ENCODE results near the gene PPIC. TPM values are rescaled to one million over a fixed set of nuclear protein-coding genes. Genes with fewer than 3 reads are reported as not detected.
"Not testable (repeated sequence)": the region's sequence is repeated elsewhere in the genome, so short reads cannot be mapped to it uniquely, and the experiment has no call there.

Gene PPIC
- total RNA-seq, 4 donors from 2014 or later, result 11.3 to 17.5 (median 15.8) TPM

GRCh38 chr5:122981846-122982245 is 54.7 kb downstream of the PPIC start:
- no peak overlapping the region for H3K4me3 ChIP-seq (ENCODE audit: low read depth, poor library complexity, severe bottlenecking)
- TF ChIP-seq CTCF (IDR thresholded peaks at IDR 0.05), result no peak
- TF ChIP-seq POLR2A (IDR thresholded peaks at IDR 0.05), result no peak
- intact Hi-C loops (cut with DNase I; ENCODE audit: low total_unique reads), result no loop called here
- no peak for DNase-seq (ENCODE audit: low spot score in 2 of 2)
- WGBS, 2 donors, result 80 to 87% methylated on average over 2 of the region's 2 CpGs

DNA sequence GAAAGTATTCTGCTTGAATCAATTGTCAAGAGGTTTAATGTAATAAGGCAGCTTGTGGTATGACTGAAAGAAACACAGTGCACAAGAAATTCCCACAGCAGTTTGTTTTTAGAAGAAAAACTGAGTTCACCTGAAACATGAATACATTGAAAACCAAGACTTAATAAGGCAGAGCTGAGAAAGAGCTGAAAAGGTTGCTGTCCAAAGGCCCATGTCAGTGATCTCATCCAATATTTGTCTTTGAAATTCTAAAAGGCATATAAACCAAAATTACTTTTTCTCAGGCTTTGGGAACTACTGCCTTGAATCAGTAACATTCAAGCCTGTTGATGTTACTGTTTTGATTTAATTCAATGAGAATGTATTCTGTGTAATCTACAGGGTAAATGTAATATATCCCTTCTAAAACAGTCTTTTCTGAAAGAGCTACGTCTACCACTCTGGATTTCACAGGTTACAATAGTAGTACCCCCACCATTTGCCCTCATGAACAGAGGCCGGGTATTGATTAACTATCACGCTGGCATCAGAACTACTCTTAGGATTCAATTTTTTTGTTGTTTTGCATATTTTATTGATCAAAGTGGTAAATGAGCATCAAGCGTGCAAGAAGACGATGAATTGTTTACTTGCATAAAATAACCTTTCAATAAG is 57.8 kb downstream of the PPIC start:
- TF ChIP-seq CTCF (IDR thresholded peaks at IDR 0.05) (no peak), POLR2A (IDR thresholded peaks at IDR 0.05) (no peak)
- WGBS, 2 donors, result 77 to 94% methylated on average over 5 of the region's 5 CpGs
- intact Hi-C loops (cut with DNase I; ENCODE audit: low total_unique reads), result no loop called here
- no peak for DNase-seq (ENCODE audit: low spot score in 2 of 2)
- H3K4me3 ChIP-seq (ENCODE audit: low read depth, poor library complexity, severe bottlenecking), result no peak overlapping the region

GRCh38 chr5:122978068-122978467 is 58.5 kb downstream of the PPIC start:
- no peak for DNase-seq (ENCODE audit: low spot score in 2 of 2)
- 90 to 95% methylated on average over 2 of the region's 2 CpGs for WGBS, 2 donors
- intact Hi-C loops (cut with DNase I; ENCODE audit: low total_unique reads), result no loop called here
- TF ChIP-seq POLR2A (IDR thresholded peaks at IDR 0.05), result no peak
- TF ChIP-seq CTCF (IDR thresholded peaks at IDR 0.05), result no peak
- H3K4me3 ChIP-seq (ENCODE audit: low read depth, poor library complexity, severe bottlenecking), result no peak overlapping the region

- no peak overlapping the region for H3K4me3 ChIP-seq (ENCODE audit: low read depth, poor library complexity, severe bottlenecking)
- intact Hi-C loops (cut with DNase I; ENCODE audit: low total_unique reads), result no loop called here
- WGBS, 2 donors, result 90 to 94% methylated on average over 2 of the region's 2 CpGs
- no peak for TF ChIP-seq CTCF (IDR thresholded peaks at IDR 0.05)
- no peak for DNase-seq (ENCODE audit: low spot score in 2 of 2)
These were observed 59.2 kb downstream of the PPIC start for GRCh38 chr5:122977319-122977718.

GRCh38 chr5:122974251-122974650 is 62.3 kb downstream of the PPIC start:
- H3K4me3 ChIP-seq (ENCODE audit: low read depth, poor library complexity, severe bottlenecking); intact Hi-C loops (cut with DNase I; ENCODE audit: low total_unique reads); DNase-seq (ENCODE audit: low spot score in 2 of 2): not testable (repeated sequence)
- 98% methylated on average over 3 of the region's 3 CpGs for WGBS, 2 donors

GRCh38 chr5:122973759-122974158 is 62.8 kb downstream of the PPIC start:
- 88 to 93% methylated on average over 1 of the region's 1 CpG for WGBS, 2 donors
- intact Hi-C loops (cut with DNase I; ENCODE audit: low total_unique reads), result not testable (repeated sequence)

More at GRCh38 chr5:122973759-122974158, 62.8 kb downstream of the PPIC start:
- DNase-seq (ENCODE audit: low spot score in 2 of 2); H3K4me3 ChIP-seq (ENCODE audit: low read depth, poor library complexity, severe bottlenecking): not testable (repeated sequence)

Other genes starting within 250 kb of the PPIC start
- 10 to 100 TPM; 20.1 to 28.1 (median 20.9) TPM for gene SNX24, start 191.1 kb downstream of the PPIC start, total RNA-seq
- under 1 TPM in 3 of 4 donors, not detected in 1; 0.10 to 0.80 (median 0.16) TPM for gene PRDM6, start 52.5 kb upstream of the PPIC start, total RNA-seq